Left lung (tissue), 14 donors: ENCODE data around the gene FAM117A. TPM values are rescaled to one million over a fixed set of nuclear protein-coding genes. Genes with fewer than 3 reads are reported as not detected.

Experiments used
- ATAC-seq: fragments of 200-7000 bp; cut with Tn5 transposase; one replicate; pipeline ENCODE4 v1.9.1; 2020; ENCODE audit warnings: moderate library complexity
- DNase-seq, 4 donors: peaks; one replicate each; pipeline ENCODE4 v3.0.0-alpha.2; 2013 to 2020
- H3K27ac ChIP-seq, 2 donors: fragments of 200-600 bp; sonication (generic) in 1 of 2; one replicate each; pipeline versions ENCODE4 v1.5.0 to v1.8.0; 2020 to 2021
- H3K27me3 ChIP-seq, 2 donors: fragments of 200-600 bp; sonication (generic) in 1 of 2; one replicate each; pipeline versions ENCODE4 v1.5.0 to v1.8.0; 2020 to 2021
- H3K36me3 ChIP-seq, 2 donors: fragments of 200-600 bp; sonication (generic) in 1 of 2; one replicate each; pipeline versions ENCODE4 v1.5.0 to v1.8.0; 2020 to 2021
- H3K4me1 ChIP-seq, 2 donors: fragments of 200-600 bp; one replicate each; pipeline ENCODE4 v1.8.0; 2021
- H3K4me3 ChIP-seq, 2 donors: fragments of 200-600 bp; sonication (generic) in 1 of 2; one replicate each; pipeline versions ENCODE4 v1.5.0 to v1.8.0; 2020 to 2021; ENCODE audit warnings: mild to moderate bottlenecking in 1 of 2
- H3K9me3 ChIP-seq, 2 donors: fragments of 200-600 bp; sonication (generic) in 1 of 2; one replicate each; pipeline versions ENCODE4 v1.5.0 to v1.8.0; 2020 to 2021
- intact Hi-C, 2 donors: fragments of 100-400 bp; cut with DNase I; formaldehyde crosslinking; loops; one replicate each; pipeline versions ENCODE4 v1.11.2 to v1.14.2; 2022
- long read RNA-seq, 12 donors: library from polyadenylated mRNA in 2 of 12; unstranded in 2 of 12; transcript quantifications; one replicate each; pipeline ENCODE4 v2.0.0 and lab custom pipeline, GENCODE V29; 2019 to 2026
- polyA plus RNA-seq, 6 donors: library from polyadenylated mRNA; unstranded; fragments of 120-200 nt; gene quantifications; one replicate each; pipeline ENCODE4 v1.2.1, GENCODE V29; 2013; ENCODE audit not compliant: insufficient read length in 6 of 6
- total RNA-seq, 2 donors: library from RNA; stranded (reverse); fragmentation: NEBNext Ultra II Directional; extraction: Animal tissue kit (Norgen Biotek cat#: 25700); gene quantifications; one replicate each; pipeline ENCODE4 v1.2.1, GENCODE V29; 2021
- TF ChIP-seq, protein P1 (sequence below), 2 donors: fragments of 200-600 bp; sonication (generic) in 1 of 2; IDR thresholded peaks; one replicate each; pipeline versions ENCODE4 v1.5.0 to v1.8.0; 2021; ENCODE audit warnings: antibody characterized with exemption in 2 of 2
- donor health status: DM: no; HTN: yes; CAD: no.
- donor health status: DM: no; HTN: no; CAD: no.

FAM117A gene, protein sequence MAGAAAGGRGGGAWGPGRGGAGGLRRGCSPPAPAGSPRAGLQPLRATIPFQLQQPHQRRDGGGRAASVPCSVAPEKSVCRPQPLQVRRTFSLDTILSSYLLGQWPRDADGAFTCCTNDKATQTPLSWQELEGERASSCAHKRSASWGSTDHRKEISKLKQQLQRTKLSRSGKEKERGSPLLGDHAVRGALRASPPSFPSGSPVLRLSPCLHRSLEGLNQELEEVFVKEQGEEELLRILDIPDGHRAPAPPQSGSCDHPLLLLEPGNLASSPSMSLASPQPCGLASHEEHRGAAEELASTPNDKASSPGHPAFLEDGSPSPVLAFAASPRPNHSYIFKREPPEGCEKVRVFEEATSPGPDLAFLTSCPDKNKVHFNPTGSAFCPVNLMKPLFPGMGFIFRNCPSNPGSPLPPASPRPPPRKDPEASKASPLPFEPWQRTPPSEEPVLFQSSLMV
- total RNA-seq (10 to 100 TPM; 11.9 to 13.4 TPM), polyA plus RNA-seq (10 to 100 TPM; 23.0 to 27.1 (median 25.3) TPM)
- long read RNA-seq, donor 1, transcript FAM117A-201 (8 exons, 2,365 nt), result major isoform, 13 of 24 reads
- long read RNA-seq, donor 1, partial matches to known transcripts, result 11 of 24 reads
- long read RNA-seq, donor 1, other reads (novel, unspliced or antisense), result 0 of 24 reads
- long read RNA-seq, donor 2, transcript FAM117A-201 (8 exons, 2,365 nt), result major isoform, 9 of 77 reads
- long read RNA-seq, donor 2, partial matches to known transcripts, result 68 of 77 reads
- long read RNA-seq, donor 2, other reads (novel, unspliced or antisense), result 0 of 77 reads
- long read RNA-seq, donor 3, transcript FAM117A-201 (8 exons, 2,365 nt), result major isoform, 12 of 12 reads
- long read RNA-seq, donor 3, partial matches to known transcripts, result 0 of 12 reads
- long read RNA-seq, donor 3, other reads (novel, unspliced or antisense), result 0 of 12 reads
- long read RNA-seq, donor 4, partial matches to known transcripts, result 0 of 1 reads
- long read RNA-seq, donor 4, other reads (novel, unspliced or antisense), result 1 of 1 reads
- long read RNA-seq, donor 5, transcript FAM117A-201 (8 exons, 2,365 nt), result major isoform, 11 of 11 reads
- long read RNA-seq, donor 5, partial matches to known transcripts, result 0 of 11 reads
- long read RNA-seq, donor 5, other reads (novel, unspliced or antisense), result 0 of 11 reads
- long read RNA-seq, donor 6, transcript FAM117A-201 (8 exons, 2,365 nt), result major isoform, 17 of 17 reads
- long read RNA-seq, donor 6, partial matches to known transcripts, result 0 of 17 reads
- long read RNA-seq, donor 6, other reads (novel, unspliced or antisense), result 0 of 17 reads
- long read RNA-seq, donor 7, transcript FAM117A-201 (8 exons, 2,365 nt), result major isoform, 10 of 10 reads
- long read RNA-seq, donor 7, partial matches to known transcripts, result 0 of 10 reads
- long read RNA-seq, donor 7, other reads (novel, unspliced or antisense), result 0 of 10 reads
- long read RNA-seq, donor 8, partial matches to known transcripts, result 0 of 4 reads
- long read RNA-seq, donor 8, other reads (novel, unspliced or antisense), result 0 of 4 reads
- long read RNA-seq, donor 9, result 0 reads
- long read RNA-seq, donor 10, result 0 reads
- long read RNA-seq, donor 11, result 0 reads
- long read RNA-seq, donor 12, transcript FAM117A-201 (8 exons, 2,365 nt), result major isoform, 8 of 45 reads
- long read RNA-seq, donor 12, partial matches to known transcripts, result 24 of 45 reads
- long read RNA-seq, donor 12, other reads (novel, unspliced or antisense), result 13 of 45 reads

DNA sequence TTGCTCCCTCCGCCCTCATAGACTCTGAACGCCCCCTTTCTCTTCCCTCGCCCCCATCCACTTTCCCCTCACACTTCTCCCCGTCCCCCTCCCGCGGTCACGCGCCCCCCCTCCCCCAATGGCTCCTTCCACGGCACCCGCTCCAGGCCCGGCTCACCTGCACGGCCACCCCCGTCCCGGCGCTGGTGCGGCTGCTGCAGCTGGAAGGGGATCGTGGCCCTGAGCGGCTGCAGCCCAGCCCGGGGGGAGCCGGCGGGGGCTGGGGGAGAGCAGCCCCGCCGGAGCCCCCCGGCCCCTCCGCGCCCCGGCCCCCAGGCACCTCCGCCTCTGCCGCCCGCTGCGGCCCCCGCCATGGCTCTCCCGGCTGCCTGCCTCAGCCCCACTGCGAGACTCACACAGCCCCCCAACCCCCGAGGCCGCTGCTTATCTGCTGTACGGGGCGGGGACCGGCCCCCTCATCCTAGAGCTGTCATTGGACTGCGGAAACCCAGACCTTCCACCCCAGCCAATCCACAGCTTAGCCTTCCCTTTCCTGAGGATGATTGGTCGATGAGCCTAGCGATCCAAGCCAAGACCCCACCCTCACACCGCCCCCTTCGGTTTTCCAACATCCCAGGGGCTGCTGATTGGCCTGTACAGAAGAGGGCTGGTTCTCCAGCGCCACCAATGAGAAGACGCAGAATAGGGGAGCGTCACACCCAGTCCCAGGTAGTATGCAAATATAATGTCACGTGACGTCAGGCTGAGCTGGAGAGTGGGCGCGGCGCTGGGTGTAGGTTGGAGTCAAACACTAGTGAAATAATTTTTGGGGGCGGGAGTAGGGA lies at the start of gene FAM117A:
Gene FAM117A, minus strand, starts transcription at position 397 of the 824 bp plus-strand sequence. Its CDS starts 44 bp downstream, at position 353.
- intact Hi-C loops, result no loop called here
- H3K9me3 ChIP-seq, result no peaks in the 10 kb centered on the region
- peak within 1 kb of the TSS; percentile 61 to 71 for H3K4me3 ChIP-seq
- no peaks in the 10 kb centered on the region for H3K27me3 ChIP-seq
- no peaks in the 10 kb centered on the region for H3K36me3 ChIP-seq
- TF ChIP-seq, protein P1, sequence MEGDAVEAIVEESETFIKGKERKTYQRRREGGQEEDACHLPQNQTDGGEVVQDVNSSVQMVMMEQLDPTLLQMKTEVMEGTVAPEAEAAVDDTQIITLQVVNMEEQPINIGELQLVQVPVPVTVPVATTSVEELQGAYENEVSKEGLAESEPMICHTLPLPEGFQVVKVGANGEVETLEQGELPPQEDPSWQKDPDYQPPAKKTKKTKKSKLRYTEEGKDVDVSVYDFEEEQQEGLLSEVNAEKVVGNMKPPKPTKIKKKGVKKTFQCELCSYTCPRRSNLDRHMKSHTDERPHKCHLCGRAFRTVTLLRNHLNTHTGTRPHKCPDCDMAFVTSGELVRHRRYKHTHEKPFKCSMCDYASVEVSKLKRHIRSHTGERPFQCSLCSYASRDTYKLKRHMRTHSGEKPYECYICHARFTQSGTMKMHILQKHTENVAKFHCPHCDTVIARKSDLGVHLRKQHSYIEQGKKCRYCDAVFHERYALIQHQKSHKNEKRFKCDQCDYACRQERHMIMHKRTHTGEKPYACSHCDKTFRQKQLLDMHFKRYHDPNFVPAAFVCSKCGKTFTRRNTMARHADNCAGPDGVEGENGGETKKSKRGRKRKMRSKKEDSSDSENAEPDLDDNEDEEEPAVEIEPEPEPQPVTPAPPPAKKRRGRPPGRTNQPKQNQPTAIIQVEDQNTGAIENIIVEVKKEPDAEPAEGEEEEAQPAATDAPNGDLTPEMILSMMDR (IDR thresholded peaks at IDR 0.05), result no peak
- peak within 1 kb of the TSS; percentile 39 to 65 for H3K27ac ChIP-seq
- H3K4me1 ChIP-seq, result peaks cover 6 to 13% of the 10 kb centered on the region in 2 donors
- peak; percentile 91 to 98 (median 96) for DNase-seq
- ATAC-seq, result peak; percentile 98

DNA sequence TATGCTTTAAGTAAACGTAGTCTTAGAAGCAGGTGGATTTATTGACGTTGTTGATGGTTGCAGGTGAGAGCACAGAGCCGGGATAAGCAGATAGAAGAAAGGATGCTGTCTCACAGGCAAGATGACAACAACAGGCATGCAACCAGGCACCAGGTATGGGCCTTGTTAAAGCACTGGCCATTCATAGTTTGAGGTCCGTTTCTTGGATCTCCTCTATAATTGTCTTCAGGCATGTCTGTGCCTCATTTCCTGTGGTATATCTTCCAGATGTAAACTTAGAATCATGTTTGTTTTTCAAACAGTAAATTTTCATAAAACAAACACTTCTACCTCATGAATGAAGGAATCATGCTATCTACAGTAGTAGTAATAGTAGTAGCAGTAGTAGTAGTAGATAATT lies 45.1 kb upstream of the FAM117A start:
- no peak overlapping the region for H3K27ac ChIP-seq
- H3K27me3 ChIP-seq, result no peaks in the 10 kb centered on the region
- H3K4me3 ChIP-seq, result no peak overlapping the region
- H3K4me1 ChIP-seq, result no peaks in the 10 kb centered on the region
- TF ChIP-seq, protein P1 (IDR thresholded peaks at IDR 0.05), result no peak
- peaks cover 4 to 96% of the 10 kb centered on the region in 2 donors for H3K36me3 ChIP-seq
- ATAC-seq (no peak), DNase-seq (no peak)
- intact Hi-C loops, result no loop called here
- no peaks in the 10 kb centered on the region for H3K9me3 ChIP-seq

DNA sequence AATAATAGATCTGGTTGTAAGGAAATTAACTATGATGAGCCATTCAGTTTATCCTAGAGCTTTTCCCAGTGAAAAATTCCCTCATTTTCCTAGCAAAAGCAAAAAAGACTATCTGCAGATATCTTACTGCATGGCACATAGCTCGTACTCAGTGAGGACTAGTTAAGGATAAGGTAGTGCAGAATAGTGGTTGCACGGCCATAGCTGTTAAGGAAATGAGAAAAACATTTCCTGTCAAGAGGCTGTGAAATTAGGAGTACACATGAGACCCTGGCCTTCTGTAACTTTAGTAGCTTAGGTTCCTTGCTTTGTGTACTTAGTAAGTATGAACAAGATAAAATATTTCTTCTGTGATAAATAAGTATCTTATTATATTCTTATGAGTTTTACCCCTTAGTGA lies 34.8 kb upstream of the FAM117A start:
- Histone ChIP-seq H3K9me3 (no peaks in the 10 kb centered on the region), H3K4me3 (no peak overlapping the region), H3K36me3 (peaks cover 0 to 99% of the 10 kb centered on the region in 2 donors), H3K4me1 (peaks cover 0 to 20% of the 10 kb centered on the region in 2 donors), H3K27me3 (no peaks in the 10 kb centered on the region), H3K27ac (no peak overlapping the region)
- intact Hi-C loops, result no loop called here
- ATAC-seq (no peak), DNase-seq (no peak)
- TF ChIP-seq, protein P1 (IDR thresholded peaks at IDR 0.05), result no peak

DNA sequence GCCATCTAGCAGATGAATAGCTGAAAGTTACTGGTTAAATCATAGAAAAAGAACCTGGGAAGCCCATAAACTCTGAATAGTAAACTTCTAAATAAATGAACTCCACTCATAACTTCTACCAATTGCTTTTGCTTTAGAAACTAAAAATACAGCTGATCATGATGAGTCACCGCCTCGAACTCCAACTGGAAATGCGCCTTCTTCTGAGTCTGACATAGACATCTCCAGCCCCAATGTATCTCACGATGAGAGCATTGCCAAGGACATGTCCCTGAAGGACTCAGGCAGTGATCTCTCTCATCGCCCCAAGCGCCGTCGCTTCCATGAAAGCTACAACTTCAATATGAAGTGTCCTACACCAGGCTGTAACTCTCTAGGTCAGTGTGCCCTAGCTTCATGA lies 34.3 kb upstream of the FAM117A start:
- peaks cover 0 to 99% of the 10 kb centered on the region in 2 donors for H3K36me3 ChIP-seq
- H3K4me1 ChIP-seq, result peaks cover 0 to 20% of the 10 kb centered on the region in 2 donors
- no peak overlapping the region for H3K27ac ChIP-seq
- H3K27me3 ChIP-seq, result no peaks in the 10 kb centered on the region
- no peak overlapping the region for H3K4me3 ChIP-seq
- ATAC-seq (no peak), DNase-seq (no peak)
- intact Hi-C loops, result no loop called here
- TF ChIP-seq, protein P1 (IDR thresholded peaks at IDR 0.05), result no peak
- H3K9me3 ChIP-seq, result no peaks in the 10 kb centered on the region
